ENCODE results near the gene STAC.

The STAC gene

GRCh38 chr3:36591959-36592358, 211.7 kb downstream of the STAC start:
- DNase-seq (ENCODE audit: low read depth in 2 of 2), result no peak

DNA sequence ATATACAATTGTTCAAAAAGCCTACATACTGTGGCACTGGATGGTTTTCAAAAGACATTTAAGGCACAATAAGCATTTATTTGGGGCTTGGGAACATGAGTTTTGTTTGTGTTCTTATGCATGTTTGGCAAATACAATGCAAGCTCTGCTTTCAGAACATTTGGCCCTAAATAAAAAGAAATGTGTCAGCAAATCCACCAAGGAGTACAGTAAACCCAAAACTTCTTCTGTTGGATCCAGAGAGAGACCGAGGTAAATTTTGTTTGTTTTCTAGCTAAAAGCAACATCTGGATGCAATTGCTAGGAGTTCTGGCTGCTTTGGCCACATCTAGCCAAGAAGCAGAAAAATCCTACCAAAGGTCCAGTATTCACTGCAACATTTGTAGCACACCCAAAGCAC, 215.2 kb downstream of the STAC start:
- DNase-seq (ENCODE audit: low read depth in 2 of 2), result no peak

GRCh38 chr3:36596419-36596818, 216.1 kb downstream of the STAC start:
- DNase-seq (ENCODE audit: low read depth in 2 of 2), result no peak

GRCh38 chr3:36597422-36597821, 217.1 kb downstream of the STAC start:
- no peak for DNase-seq (ENCODE audit: low read depth in 2 of 2)

Data from stimulated activated CD4-positive, alpha-beta T cell treated with anti-CD3 and anti-CD28 coated beads, Interleukin-1b, Interleukin-23, amount 100 ng/mL, for 4 hours (primary cell).